Natural killer cell (primary cell): ENCODE measurements around the gene ZSCAN26. TPM values are rescaled to one million over a fixed set of nuclear protein-coding genes. Genes with fewer than 3 reads are reported as not detected.
A peak's percentile ranks its signal among the peaks of the same experiment; 100 is the strongest.

Source experiments
- ATAC-seq, 3 donors: fragments of 150-1000 bp in 2 of 3; fragments of 200-7000 bp in 1 of 3; cut with Tn5 transposase; 1 replicate in 1 of 3; 2 replicates in 2 of 3; pipeline ENCODE4 v1.10.0; 2021; ENCODE audit warnings: mild to moderate bottlenecking in 2 of 3, moderate library complexity in 2 of 3
- DNase-seq, 2 donors: peaks; one replicate each; pipeline versions ENCODE4 v3.0.0 to v3.0.0-alpha.2; 2013 to 2021; ENCODE audit warnings: mixed read lengths in 1 of 2
- H3K27ac ChIP-seq: one replicate; pipeline ENCODE4 v1.5.1; 2013; ENCODE audit warnings: mild to moderate bottlenecking, low read length
- H3K27me3 ChIP-seq: one replicate; pipeline ENCODE4 v1.6.1; 2013; ENCODE audit warnings: low read length; ENCODE audit not compliant: control insufficient read depth, insufficient read depth
- H3K36me3 ChIP-seq: one replicate; pipeline ENCODE4 v1.6.1; 2013; ENCODE audit warnings: low read length; ENCODE audit not compliant: control insufficient read depth, insufficient read depth
- H3K4me1 ChIP-seq: one replicate; pipeline ENCODE4 v1.6.1; 2013; ENCODE audit warnings: low read length; ENCODE audit not compliant: control insufficient read depth, insufficient read depth
- H3K4me3 ChIP-seq: one replicate; pipeline ENCODE4 v1.5.1; 2013; ENCODE audit warnings: low read length
- H3K9me3 ChIP-seq: one replicate; pipeline ENCODE4 v1.6.1; 2013; ENCODE audit warnings: low read length; ENCODE audit not compliant: control insufficient read depth, insufficient read depth
- H3K27ac Mint-ChIP-seq, 2 donors: one replicate each; pipeline ENCODE4 v1.8.0; 2022; ENCODE audit warnings: mild to moderate bottlenecking in 2 of 2, mixed read lengths in 2 of 2, moderate library complexity in 1 of 2
- H3K27me3 Mint-ChIP-seq, 2 donors: one replicate each; pipeline ENCODE4 v1.8.0; 2022; ENCODE audit warnings: low read depth in 2 of 2, mixed read lengths in 2 of 2
- H3K36me3 Mint-ChIP-seq: one replicate; pipeline ENCODE4 v1.8.0; 2022; ENCODE audit warnings: mixed read lengths
- H3K4me1 Mint-ChIP-seq, 2 donors: one replicate each; pipeline ENCODE4 v1.8.0; 2022; ENCODE audit warnings: mixed read lengths in 2 of 2
- H3K4me3 Mint-ChIP-seq: one replicate; pipeline ENCODE4 v1.8.0; 2022; ENCODE audit warnings: mild to moderate bottlenecking, moderate library complexity, mixed read lengths
- H3K9me3 Mint-ChIP-seq, 2 donors: one replicate each; pipeline ENCODE4 v1.8.0; 2022; ENCODE audit warnings: mixed read lengths in 2 of 2
- WGBS: methylation state at CpG from one replicate; pipeline ENCODE4 v1.1.7; 2013; ENCODE audit warnings: missing lambda C conversion rate; ENCODE audit not compliant: insufficient coverage; 5-methylcytosine and 5-hydroxymethylcytosine counted together
- intact Hi-C: fragments of 100-400 bp; cut with micrococcal nuclease; formaldehyde crosslinking; loops from one replicate; pipeline ENCODE4 v1.14.2; 2022
- total RNA-seq, 4 donors: library from RNA; stranded (reverse); fragments of 120-200 nt in 1 of 4; gene quantifications; one replicate each; pipeline versions ENCODE4 v1.2.3 to v1.2.4, GENCODE V29; 2013 to 2022
- TF ChIP-seq, protein P1 (sequence below): fragments of 200-600 bp; IDR thresholded peaks from one replicate; pipeline ENCODE4 v1.8.0; 2022; ENCODE audit warnings: antibody characterized with exemption

ZSCAN26 gene
- total RNA-seq, 3 donors from 2014 or later (not counting 1 experiment from before 2014, with no cell fraction given), result 13.7 to 24.4 (median 15.4) TPM

DNA sequence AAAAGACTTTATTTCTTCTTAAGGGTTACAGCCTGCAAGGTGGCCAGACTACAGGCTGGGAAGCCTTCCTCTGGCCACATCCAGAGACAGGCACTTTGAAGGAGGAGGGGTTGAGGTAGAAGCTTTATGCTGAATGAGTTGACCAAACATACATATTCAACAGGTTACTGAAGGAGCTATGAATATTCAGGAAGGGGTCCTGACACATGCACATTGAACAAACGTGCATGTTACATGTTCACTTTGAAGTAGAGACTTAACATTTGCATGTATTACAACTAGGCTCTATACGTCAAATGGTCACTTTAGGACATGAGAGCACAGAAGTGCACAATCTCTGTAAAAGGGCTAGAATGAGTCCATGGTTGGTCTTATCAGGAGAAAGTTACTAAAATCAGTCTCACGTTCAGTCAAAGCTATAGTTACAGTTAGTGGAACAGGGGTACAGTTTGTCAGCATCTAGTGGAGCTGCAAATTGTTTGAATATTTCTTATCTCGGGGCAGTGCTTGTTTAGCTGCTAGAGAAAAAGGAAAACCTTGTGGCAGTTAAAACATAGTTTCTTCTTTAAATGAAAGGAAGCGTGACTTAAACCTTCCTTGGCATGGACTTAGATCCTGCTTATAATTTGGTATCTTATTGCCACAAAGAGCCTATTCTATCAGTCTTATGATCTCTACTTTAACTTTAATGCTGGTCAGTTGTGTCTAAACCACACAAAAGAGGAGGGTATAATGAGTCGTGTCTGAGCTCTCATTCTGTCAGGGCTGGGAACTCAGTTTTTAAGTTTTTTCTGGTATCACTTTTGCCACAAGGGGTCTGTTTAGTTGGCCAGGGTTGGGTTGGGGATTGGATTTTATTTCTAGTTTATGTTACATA lies 46.4 kb upstream of the ZSCAN26 start:
- Mint-ChIP-seq H3K9me3 (no peaks in the 10 kb centered on the region), H3K36me3 (no peaks in the 10 kb centered on the region), H3K4me1 (peaks cover 9 to 30% of the 10 kb centered on the region in 2 donors), H3K27ac (no peak overlapping the region), H3K4me3 (peak overlapping the region; percentile 57), H3K27me3 (peaks cover 32 to 52% of the 10 kb centered on the region in 2 donors)
- H3K9me3 ChIP-seq, result no peaks in the 10 kb centered on the region
- ATAC-seq, result no peak
- no peaks in the 10 kb centered on the region for H3K36me3 ChIP-seq
- intact Hi-C loops, result no loop called here
- WGBS, result 47% methylated on average over 6 of the region's 6 CpGs
- no peak for DNase-seq
- H3K27ac ChIP-seq, result no peak overlapping the region
- no peak overlapping the region for H3K4me3 ChIP-seq
- TF ChIP-seq, protein P1, sequence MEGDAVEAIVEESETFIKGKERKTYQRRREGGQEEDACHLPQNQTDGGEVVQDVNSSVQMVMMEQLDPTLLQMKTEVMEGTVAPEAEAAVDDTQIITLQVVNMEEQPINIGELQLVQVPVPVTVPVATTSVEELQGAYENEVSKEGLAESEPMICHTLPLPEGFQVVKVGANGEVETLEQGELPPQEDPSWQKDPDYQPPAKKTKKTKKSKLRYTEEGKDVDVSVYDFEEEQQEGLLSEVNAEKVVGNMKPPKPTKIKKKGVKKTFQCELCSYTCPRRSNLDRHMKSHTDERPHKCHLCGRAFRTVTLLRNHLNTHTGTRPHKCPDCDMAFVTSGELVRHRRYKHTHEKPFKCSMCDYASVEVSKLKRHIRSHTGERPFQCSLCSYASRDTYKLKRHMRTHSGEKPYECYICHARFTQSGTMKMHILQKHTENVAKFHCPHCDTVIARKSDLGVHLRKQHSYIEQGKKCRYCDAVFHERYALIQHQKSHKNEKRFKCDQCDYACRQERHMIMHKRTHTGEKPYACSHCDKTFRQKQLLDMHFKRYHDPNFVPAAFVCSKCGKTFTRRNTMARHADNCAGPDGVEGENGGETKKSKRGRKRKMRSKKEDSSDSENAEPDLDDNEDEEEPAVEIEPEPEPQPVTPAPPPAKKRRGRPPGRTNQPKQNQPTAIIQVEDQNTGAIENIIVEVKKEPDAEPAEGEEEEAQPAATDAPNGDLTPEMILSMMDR, result no peak
- H3K27me3 ChIP-seq, result peaks cover 12% of the 10 kb centered on the region
- peaks cover 22% of the 10 kb centered on the region for H3K4me1 ChIP-seq

DNA sequence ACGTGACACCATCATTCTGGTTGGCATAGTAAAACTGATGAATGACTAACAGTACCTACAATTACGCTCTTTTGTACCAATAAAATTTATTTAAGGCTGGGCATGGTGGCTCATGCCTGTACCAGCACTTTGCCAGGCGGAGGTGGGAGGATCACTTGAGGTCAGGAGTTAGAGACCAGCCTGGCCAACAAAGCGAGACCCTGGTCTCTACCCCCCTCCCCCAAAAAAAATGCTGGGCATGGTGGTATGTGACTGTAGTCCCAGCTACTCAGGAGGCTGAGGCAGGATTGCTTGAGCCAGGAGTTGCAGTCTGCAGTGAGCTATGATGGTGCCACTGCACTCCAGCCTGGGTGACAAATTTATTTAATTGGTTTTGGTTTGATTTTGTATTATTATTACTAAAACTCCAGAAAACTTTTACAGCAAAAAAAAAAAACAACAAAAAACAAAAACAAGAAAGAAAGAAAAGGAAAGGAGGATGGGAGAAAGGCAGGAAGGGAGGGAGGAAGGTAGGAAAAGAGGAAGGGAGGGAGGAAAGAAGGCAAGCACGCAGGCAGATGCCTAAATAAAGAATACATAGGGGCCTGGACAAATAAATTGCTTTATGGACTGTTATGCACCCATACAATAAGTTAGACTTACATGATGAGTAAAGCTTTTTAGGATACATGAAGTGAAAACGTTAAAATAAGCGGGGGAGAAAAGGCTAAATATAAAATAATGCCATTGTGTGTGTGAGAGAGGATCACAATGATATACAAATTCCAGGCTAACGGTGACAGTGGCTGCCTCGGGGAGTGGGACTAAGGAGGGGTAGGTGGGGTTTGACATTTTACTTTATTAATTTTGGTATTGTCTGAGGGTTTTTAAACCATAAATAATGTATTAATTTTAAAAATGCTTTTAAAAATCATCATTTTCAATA lies 42.5 kb upstream of the ZSCAN26 start:
- H3K36me3 Mint-ChIP-seq, result peaks cover 7% of the 10 kb centered on the region
- no peaks in the 10 kb centered on the region for H3K9me3 Mint-ChIP-seq
- peak overlapping the region; percentile 80 for H3K4me3 Mint-ChIP-seq
- Histone ChIP-seq H3K36me3 (peaks cover 17% of the 10 kb centered on the region), H3K9me3 (no peaks in the 10 kb centered on the region), H3K4me3 (peak overlapping the region; percentile 64), H3K27ac (peak overlapping the region; percentile 19), H3K27me3 (peaks cover 10% of the 10 kb centered on the region), H3K4me1 (peaks cover 17% of the 10 kb centered on the region)
- WGBS, result 56% methylated on average over 8 of the region's 9 CpGs
- TF ChIP-seq, protein P1, result no peak
- intact Hi-C loops, result no loop called here
- H3K27ac Mint-ChIP-seq, result peak overlapping the region; percentile 73 to 87
- peaks cover 19 to 29% of the 10 kb centered on the region in 2 donors for H3K4me1 Mint-ChIP-seq
- peaks cover 19 to 43% of the 10 kb centered on the region in 2 donors for H3K27me3 Mint-ChIP-seq
- ATAC-seq (peak in 1 of 3 donors; percentile 5), DNase-seq (no peak)

DNA sequence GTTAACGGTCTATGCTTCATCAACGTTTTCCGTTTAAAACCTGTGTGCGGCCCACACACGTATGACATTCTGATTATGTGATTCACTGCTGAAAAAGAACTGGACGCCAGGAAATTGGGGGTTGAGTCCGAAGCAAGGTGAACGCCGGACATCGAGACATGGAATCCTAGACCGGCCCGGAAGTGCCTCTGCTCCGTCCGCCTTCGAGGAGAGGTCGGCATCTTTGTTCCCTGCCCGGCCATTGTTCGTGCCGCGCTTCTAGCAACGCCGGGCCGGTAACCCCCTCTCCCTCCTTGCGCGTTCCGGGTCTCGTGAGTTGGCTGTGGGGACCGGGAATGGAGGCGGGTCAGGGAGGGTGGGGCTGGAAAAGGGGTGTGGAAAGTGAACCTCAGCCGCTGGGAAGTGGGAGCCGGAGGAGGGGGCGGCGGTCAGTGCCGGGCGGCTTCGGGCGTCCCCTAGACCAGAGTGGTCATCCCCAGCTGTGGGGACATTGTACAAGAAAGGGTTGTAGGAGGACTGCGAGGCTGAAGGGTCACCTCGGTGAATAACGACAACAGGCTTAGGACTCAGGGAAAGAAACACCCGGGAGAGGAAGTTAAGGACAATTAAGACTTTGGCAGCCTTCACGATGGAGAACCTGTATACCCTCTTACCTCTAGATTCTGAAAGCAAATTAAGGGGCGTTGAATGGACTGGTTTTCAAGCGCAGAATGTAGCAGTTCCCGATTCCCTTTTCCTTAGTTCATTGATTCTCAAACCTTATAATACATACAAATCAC lies 41.7 kb upstream of the ZSCAN26 start, which contains the start of gene ZSCAN9:
Gene ZSCAN9, plus strand, starts transcription at position 220 of the 779 bp plus-strand sequence. CDS start 1,810 bp downstream, outside the sequence.
- Mint-ChIP-seq H3K27ac (peak within 1 kb of the TSS; percentile 73 to 87), H3K4me1 (peaks cover 19 to 29% of the 10 kb centered on the region in 2 donors), H3K4me3 (peak within 1 kb of the TSS; percentile 80), H3K9me3 (no peaks in the 10 kb centered on the region), H3K27me3 (peaks cover 17 to 38% of the 10 kb centered on the region in 2 donors), H3K36me3 (peaks cover 12% of the 10 kb centered on the region)
- DNase-seq, result peak; percentile 57 to 64
- H3K27ac ChIP-seq, result peak within 1 kb of the TSS; percentile 19
- peak; percentile 91 to 97 (median 94) for ATAC-seq
- peaks cover 16% of the 10 kb centered on the region for H3K4me1 ChIP-seq
- intact Hi-C loops, result no loop called here
- peak within 1 kb of the TSS; percentile 64 for H3K4me3 ChIP-seq
- peaks cover 19% of the 10 kb centered on the region for H3K36me3 ChIP-seq
- H3K27me3 ChIP-seq, result peaks cover 9% of the 10 kb centered on the region
- H3K9me3 ChIP-seq, result no peaks in the 10 kb centered on the region
- 2% methylated on average over 45 of the region's 45 CpGs for WGBS
- TF ChIP-seq, protein P1, result no peak
